Caco-2 (cell line): ENCODE measurements around the gene DNAH8. TPM values are rescaled to one million over a fixed set of nuclear protein-coding genes. Genes with fewer than 3 reads are reported as not detected.

ENCODE experiments used
- BruUV-seq: library from RNA; stranded (reverse); fragments of 400-500 nt; replicated peaks from 2 replicates; lab custom pipeline; 2021; lab: Mats Ljungman, UMichigan
- CTCF ChIA-PET: fragments of 300-600 bp; sonication (Branson Sonifier 250); formaldehyde crosslinking; loops from one replicate; lab custom pipeline; 2022; ENCODE audit warnings: antibody characterized with exemption; lab: Charles Lee
- POLR2A ChIA-PET: fragments of 300-600 bp; sonication (Branson Sonifier 250); formaldehyde crosslinking; loops from one replicate; lab custom pipeline; 2022; ENCODE audit warnings: antibody characterized with exemption; lab: Charles Lee
- DNase-seq, 2 experiments: peaks; one replicate each; pipeline versions ENCODE4 v3.0.0 to v3.0.0-alpha.2; 2020 to 2022
- H3K27me3 ChIP-seq: replicated peaks from 2 replicates; pipeline ENCODE4 v1.6.0; 2011; ENCODE audit warnings: low read length; ENCODE audit not compliant: control insufficient read depth, insufficient read depth
- H3K36me3 ChIP-seq: 2 replicates; pipeline ENCODE4 v1.5.1; 2011; ENCODE audit warnings: low read length; ENCODE audit not compliant: control insufficient read depth, insufficient read depth
- H3K4me1 ChIP-seq: fragments of 250-450 bp; sonication (Bioruptor Pico); 2 replicates; pipeline ENCODE4 v1.5.1; 2020; ENCODE audit warnings: mild to moderate bottlenecking
- H3K4me3 ChIP-seq: 2 replicates; pipeline ENCODE4 v1.5.1; 2011; ENCODE audit warnings: low read depth, mild to moderate bottlenecking, control low read depth, low read length
- H3K9me3 ChIP-seq: fragments of 250-450 bp; sonication (Bioruptor Pico); 2 replicates; pipeline ENCODE4 v1.5.1; 2020; ENCODE audit warnings: mild to moderate bottlenecking, moderate library complexity
- H3K27ac Mint-ChIP-seq: one replicate; pipeline ENCODE4 v1.8.0; 2022; ENCODE audit warnings: mixed read lengths; ENCODE audit not compliant: unreplicated experiment
- H3K27me3 Mint-ChIP-seq: one replicate; pipeline ENCODE4 v1.8.0; 2022; ENCODE audit warnings: mixed read lengths; ENCODE audit not compliant: insufficient read depth, unreplicated experiment
- H3K36me3 Mint-ChIP-seq: one replicate; pipeline ENCODE4 v1.8.0; 2022; ENCODE audit warnings: mild to moderate bottlenecking, mixed read lengths; ENCODE audit not compliant: insufficient read depth, unreplicated experiment
- H3K4me1 Mint-ChIP-seq: one replicate; pipeline ENCODE4 v1.8.0; 2022; ENCODE audit warnings: low read depth, mixed read lengths; ENCODE audit not compliant: unreplicated experiment
- H3K4me3 Mint-ChIP-seq: one replicate; pipeline ENCODE4 v1.8.0; 2022; ENCODE audit warnings: mild to moderate bottlenecking, moderate library complexity, mixed read lengths; ENCODE audit not compliant: unreplicated experiment
- H3K9me3 Mint-ChIP-seq: one replicate; pipeline ENCODE4 v1.8.0; 2022; ENCODE audit warnings: mixed read lengths; ENCODE audit not compliant: unreplicated experiment
- CTCF ChIP-seq, 2 experiments: fragments of 200-600 bp in 1 of 2; IDR thresholded peaks; 1 replicate in 1 of 2; 2 replicates in 1 of 2; pipeline versions ENCODE4 v1.5.1 to v1.8.0; 2011 to 2022; ENCODE audit warnings: antibody characterized with exemption in 1 of 2, control low read depth in 1 of 2, inconsistent platforms in 1 of 2, low read depth in 1 of 2, low read length in 1 of 2, mild to moderate bottlenecking in 1 of 2, moderate library complexity in 1 of 2; ENCODE audit not compliant: insufficient read depth in 1 of 2, severe bottlenecking in 1 of 2, unreplicated experiment in 1 of 2
- intact Hi-C: fragments of 100-400 bp; cut with micrococcal nuclease; formaldehyde crosslinking; loops from one replicate; pipeline ENCODE4 v1.10.0; 2022; ENCODE audit not compliant: unreplicated experiment
- total RNA-seq: library from RNA; stranded (reverse); gene quantifications from 2 replicates; pipeline ENCODE4 v1.2.3, GENCODE V29; 2022

The DNAH8 gene
- total RNA-seq, 1 experiment from 2014 or later = not detected

GRCh38 chr6:38924791-38925509 is 209.8 kb downstream of the DNAH8 start:
- H3K27me3 Mint-ChIP-seq = peaks cover 8% of the 10 kb centered on the region
- no peak for TF ChIP-seq CTCF (IDR thresholded peaks at IDR 0.05; ENCODE audit: insufficient read depth in 1 of 2, low read depth in 1 of 2, low read length in 1 of 2, severe bottlenecking in 1 of 2, unreplicated experiment in 1 of 2)
- no peak overlapping the region for H3K27ac Mint-ChIP-seq
- Histone ChIP-seq H3K4me1 (no peaks in the 10 kb centered on the region), H3K36me3 (no peaks in the 10 kb centered on the region), H3K4me3 (no peak overlapping the region), H3K27me3 (no peaks in the 10 kb centered on the region), H3K9me3 (no peaks in the 10 kb centered on the region)
- H3K36me3 Mint-ChIP-seq = no peaks in the 10 kb centered on the region
- CTCF ChIA-PET = no interaction called here
- no peak for DNase-seq
- no peak overlapping the region for H3K4me3 Mint-ChIP-seq
- H3K9me3 Mint-ChIP-seq = no peaks in the 10 kb centered on the region
- intact Hi-C loops = no loop called here
- BruUV-seq = no TSS peak
- POLR2A ChIA-PET = no interaction called here
- no peaks in the 10 kb centered on the region for H3K4me1 Mint-ChIP-seq

GRCh38 chr6:38929560-38929959 is 214.4 kb downstream of the DNAH8 start:
- no peak overlapping the region for H3K4me3 Mint-ChIP-seq
- Histone ChIP-seq H3K4me1 (no peaks in the 10 kb centered on the region), H3K27me3 (no peaks in the 10 kb centered on the region), H3K4me3 (no peak overlapping the region), H3K9me3 (no peaks in the 10 kb centered on the region), H3K36me3 (no peaks in the 10 kb centered on the region)
- no TSS peak for BruUV-seq
- POLR2A ChIA-PET = no interaction called here
- H3K27me3 Mint-ChIP-seq = peaks cover 14% of the 10 kb centered on the region
- H3K9me3 Mint-ChIP-seq = no peaks in the 10 kb centered on the region
- DNase-seq = no peak
- no peaks in the 10 kb centered on the region for H3K4me1 Mint-ChIP-seq
- CTCF ChIA-PET = no interaction called here
- H3K36me3 Mint-ChIP-seq = no peaks in the 10 kb centered on the region
- intact Hi-C loops = no loop called here
- no peak overlapping the region for H3K27ac Mint-ChIP-seq
- TF ChIP-seq CTCF (IDR thresholded peaks at IDR 0.05; ENCODE audit: insufficient read depth in 1 of 2, low read depth in 1 of 2, low read length in 1 of 2, severe bottlenecking in 1 of 2, unreplicated experiment in 1 of 2) = no peak

GRCh38 chr6:38933426-38933825 is 218.3 kb downstream of the DNAH8 start:
- H3K4me1 Mint-ChIP-seq = no peaks in the 10 kb centered on the region
- H3K4me3 Mint-ChIP-seq = no peak overlapping the region
- no peak for TF ChIP-seq CTCF (IDR thresholded peaks at IDR 0.05; ENCODE audit: insufficient read depth in 1 of 2, low read depth in 1 of 2, low read length in 1 of 2, severe bottlenecking in 1 of 2, unreplicated experiment in 1 of 2)
- peak in 1 of 2 experiments; percentile 47 for DNase-seq
- H3K27ac Mint-ChIP-seq = no peak overlapping the region
- ChIA-PET POLR2A (no interaction called here), CTCF (no interaction called here)
- no peaks in the 10 kb centered on the region for H3K36me3 Mint-ChIP-seq
- Histone ChIP-seq H3K4me3 (no peak overlapping the region), H3K36me3 (no peaks in the 10 kb centered on the region), H3K9me3 (no peaks in the 10 kb centered on the region), H3K4me1 (no peaks in the 10 kb centered on the region), H3K27me3 (no peaks in the 10 kb centered on the region)
- peaks cover 15% of the 10 kb centered on the region for H3K27me3 Mint-ChIP-seq
- BruUV-seq = no TSS peak
- no peaks in the 10 kb centered on the region for H3K9me3 Mint-ChIP-seq
- intact Hi-C loops = loop anchor here (1.0 to 10.0 kb wide), 2 partner anchors 61 to 259 kb away; no protein-coding TSS in a partner anchor
